Measurements from ENCODE around the gene TKT.

Gene TKT

DNA sequence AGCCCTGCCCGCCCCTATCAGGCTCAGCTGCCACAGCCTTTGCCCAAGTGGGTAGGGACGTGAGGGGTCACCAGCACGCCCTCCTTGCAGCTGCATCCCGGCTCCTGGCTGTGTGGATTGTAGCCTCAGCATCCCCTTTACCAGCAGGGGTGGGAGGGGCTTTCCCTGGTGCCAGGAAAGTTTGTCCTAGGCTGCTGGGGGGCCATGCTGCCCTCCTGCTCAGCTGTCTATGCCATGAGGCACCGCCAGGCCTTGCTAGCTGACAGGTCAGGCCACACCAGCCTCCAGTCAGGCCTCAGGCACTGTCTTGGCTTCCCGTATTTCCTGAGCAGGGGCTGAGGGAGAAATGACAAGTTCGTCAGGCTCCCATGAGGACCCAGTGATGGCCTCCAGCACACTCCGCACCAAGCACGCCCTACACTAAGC lies 32.3 kb downstream of the TKT start:
- in situ Hi-C loops (cut with HindIII; ENCODE audit: low sequenced_read_pairs) = no loop called here
- no peak for DNase-seq (ENCODE audit: low read depth)
- H3K4me3 ChIP-seq (ENCODE audit: low read depth, low read length) = no peak overlapping the region
- TF ChIP-seq, protein P1, sequence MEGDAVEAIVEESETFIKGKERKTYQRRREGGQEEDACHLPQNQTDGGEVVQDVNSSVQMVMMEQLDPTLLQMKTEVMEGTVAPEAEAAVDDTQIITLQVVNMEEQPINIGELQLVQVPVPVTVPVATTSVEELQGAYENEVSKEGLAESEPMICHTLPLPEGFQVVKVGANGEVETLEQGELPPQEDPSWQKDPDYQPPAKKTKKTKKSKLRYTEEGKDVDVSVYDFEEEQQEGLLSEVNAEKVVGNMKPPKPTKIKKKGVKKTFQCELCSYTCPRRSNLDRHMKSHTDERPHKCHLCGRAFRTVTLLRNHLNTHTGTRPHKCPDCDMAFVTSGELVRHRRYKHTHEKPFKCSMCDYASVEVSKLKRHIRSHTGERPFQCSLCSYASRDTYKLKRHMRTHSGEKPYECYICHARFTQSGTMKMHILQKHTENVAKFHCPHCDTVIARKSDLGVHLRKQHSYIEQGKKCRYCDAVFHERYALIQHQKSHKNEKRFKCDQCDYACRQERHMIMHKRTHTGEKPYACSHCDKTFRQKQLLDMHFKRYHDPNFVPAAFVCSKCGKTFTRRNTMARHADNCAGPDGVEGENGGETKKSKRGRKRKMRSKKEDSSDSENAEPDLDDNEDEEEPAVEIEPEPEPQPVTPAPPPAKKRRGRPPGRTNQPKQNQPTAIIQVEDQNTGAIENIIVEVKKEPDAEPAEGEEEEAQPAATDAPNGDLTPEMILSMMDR (IDR thresholded peaks at IDR 0.05; ENCODE audit: low read depth, low read length, missing control alignments) = no peak

DNA sequence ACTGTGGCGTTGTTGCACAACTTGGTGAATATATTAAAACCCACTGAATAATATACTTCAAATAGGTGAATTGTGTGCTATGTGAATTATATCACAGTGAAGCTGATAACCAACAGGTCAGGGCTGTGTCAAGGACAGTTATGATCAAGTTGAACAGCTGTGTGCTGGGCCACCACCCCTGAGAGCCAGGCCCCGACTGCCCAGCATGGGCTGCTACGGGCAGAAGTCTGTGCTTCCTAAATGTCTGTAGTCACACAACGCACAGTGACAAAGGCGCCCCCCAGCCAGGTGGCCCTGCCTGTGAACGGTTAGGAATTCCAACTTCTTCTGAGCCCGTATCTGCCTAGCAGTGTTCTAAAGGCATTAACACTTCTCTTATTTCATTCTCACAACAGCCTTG lies 32.8 kb downstream of the TKT start:
- H3K4me3 ChIP-seq (ENCODE audit: low read depth, low read length) = no peak overlapping the region
- in situ Hi-C loops (cut with HindIII; ENCODE audit: low sequenced_read_pairs) = no loop called here
- no peak for DNase-seq (ENCODE audit: low read depth)
- TF ChIP-seq, protein P1 (IDR thresholded peaks at IDR 0.05; ENCODE audit: low read depth, low read length, missing control alignments) = no peak

DNA sequence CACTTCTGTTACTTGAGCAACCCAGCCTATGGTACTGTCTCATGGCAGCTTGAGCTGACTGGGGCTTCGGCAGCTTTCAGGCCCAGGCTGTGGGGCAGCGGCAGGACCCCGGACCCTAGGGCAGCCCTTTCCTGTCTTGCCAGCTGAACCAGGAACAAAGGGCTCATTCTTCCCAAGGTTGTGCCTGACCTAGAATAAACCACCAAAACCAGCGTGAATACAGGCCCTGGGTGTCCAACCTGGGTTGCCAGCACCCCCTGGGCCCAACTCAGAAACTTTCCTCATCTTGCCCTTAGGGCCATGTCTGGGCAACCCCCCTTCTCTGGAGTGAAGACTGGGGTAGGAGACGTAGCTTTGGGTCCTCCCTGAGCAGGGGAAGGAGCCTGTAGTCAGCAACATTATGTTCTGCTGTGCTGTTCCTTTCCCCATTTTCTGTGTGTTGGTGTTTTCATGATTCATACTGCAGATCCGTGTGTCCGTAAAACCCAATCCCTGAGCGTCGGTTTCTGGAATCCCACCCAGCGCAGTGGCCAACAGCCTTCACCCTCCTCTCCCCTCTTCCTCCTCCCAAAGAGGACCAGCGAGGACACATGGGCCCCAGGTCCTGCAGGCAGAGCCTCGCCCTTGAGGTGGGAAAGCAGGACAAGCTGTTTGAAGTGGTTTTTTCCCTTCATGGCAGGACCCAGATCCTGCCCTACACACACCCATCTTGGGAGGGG lies 33.5 kb downstream of the TKT start:
- in situ Hi-C loops (cut with HindIII; ENCODE audit: low sequenced_read_pairs) = no loop called here
- H3K4me3 ChIP-seq (ENCODE audit: low read depth, low read length) = no peak overlapping the region
- DNase-seq (ENCODE audit: low read depth) = no peak

DNA sequence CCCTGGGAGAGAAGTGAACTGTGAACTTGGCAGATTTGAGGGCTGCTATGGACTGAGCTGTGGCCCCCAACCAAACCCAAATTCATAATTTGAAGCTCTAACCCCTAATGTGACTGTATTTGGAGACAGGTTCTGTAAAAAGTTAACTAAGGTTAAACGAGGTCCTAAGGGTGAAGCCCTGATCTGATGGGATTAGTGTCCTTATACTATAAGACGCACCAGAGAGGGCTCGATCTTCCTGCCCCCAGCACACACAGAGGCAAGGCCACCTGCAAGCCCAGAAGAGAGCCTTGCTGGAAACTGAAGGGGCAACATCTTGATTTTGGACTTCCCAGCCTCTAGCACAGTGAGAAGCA lies 34.0 kb downstream of the TKT start:
- TF ChIP-seq, protein P1 (IDR thresholded peaks at IDR 0.05; ENCODE audit: low read depth, low read length, missing control alignments) = no peak
- no peak for DNase-seq (ENCODE audit: low read depth)
- in situ Hi-C loops (cut with HindIII; ENCODE audit: low sequenced_read_pairs) = no loop called here
- H3K4me3 ChIP-seq (ENCODE audit: low read depth, low read length) = no peak overlapping the region

More for the DNA sequence above, 33.5 kb downstream of the TKT start:
- TF ChIP-seq, protein P1 (IDR thresholded peaks at IDR 0.05; ENCODE audit: low read depth, low read length, missing control alignments) = no peak

DNA sequence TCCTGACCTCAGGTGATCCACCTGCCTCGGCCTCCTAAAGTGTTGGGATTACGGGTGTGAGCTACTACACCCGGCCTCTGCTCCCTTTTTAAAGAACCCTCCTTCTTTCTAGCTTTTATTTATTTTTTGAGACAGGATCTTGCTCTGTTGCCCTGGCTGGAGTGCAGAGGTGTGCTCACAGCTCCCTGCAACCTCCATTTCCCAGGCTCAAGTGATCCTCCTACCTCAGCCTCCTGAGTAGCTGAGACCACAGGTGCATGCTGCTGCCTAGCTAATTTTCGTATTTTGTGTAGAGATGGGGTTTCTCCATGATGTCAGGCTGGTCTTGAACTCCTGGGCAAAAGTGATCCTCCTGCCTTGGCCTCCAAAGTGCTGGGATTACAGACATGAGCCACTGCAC lies 34.5 kb downstream of the TKT start:
- TF ChIP-seq, protein P1 (IDR thresholded peaks at IDR 0.05; ENCODE audit: low read depth, low read length, missing control alignments) = no peak
- no peak overlapping the region for H3K4me3 ChIP-seq (ENCODE audit: low read depth, low read length)
- no peak for DNase-seq (ENCODE audit: low read depth)
- in situ Hi-C loops (cut with HindIII; ENCODE audit: low sequenced_read_pairs) = no loop called here

DNA sequence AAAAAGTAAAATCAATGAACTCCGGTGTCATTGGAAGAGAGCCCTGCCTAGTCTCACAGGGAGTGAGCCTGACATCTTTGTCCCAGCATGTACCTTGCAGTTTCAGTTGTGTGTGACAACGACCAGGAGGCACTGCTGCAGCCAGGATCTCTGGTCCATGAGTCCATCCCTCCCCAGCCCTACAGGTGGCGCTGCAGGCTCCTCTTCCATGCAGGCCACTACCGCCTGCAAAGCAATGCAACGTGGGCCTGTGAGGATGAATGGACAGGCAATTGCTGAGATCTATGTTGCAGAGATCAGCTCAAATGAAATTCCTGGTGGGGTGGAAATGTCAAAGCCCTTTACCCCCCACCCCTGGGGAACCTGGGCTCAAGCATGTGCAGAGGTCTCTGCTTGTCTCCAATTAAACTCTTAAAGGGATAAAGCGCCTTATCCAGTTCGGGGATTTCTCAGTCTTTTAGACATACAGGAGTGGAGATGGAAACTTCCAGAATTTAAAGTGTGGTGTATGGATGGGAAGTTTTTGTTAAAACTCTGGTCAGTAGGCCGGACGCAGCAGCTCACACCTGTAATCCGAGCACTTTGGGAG lies 35.8 kb downstream of the TKT start:
- H3K4me3 ChIP-seq (ENCODE audit: low read depth, low read length) = no peak overlapping the region
- in situ Hi-C loops (cut with HindIII; ENCODE audit: low sequenced_read_pairs) = no loop called here
- TF ChIP-seq, protein P1 (IDR thresholded peaks at IDR 0.05; ENCODE audit: low read depth, low read length, missing control alignments) = peak; percentile 98
- peak; percentile 48 for DNase-seq (ENCODE audit: low read depth)

All from astrocyte of the cerebellum (primary cell).